ENCODE measurements around the gene IQGAP2.
"Not testable (repeated sequence)": the region's sequence is repeated elsewhere in the genome, so short reads cannot be mapped to it uniquely, and the experiment has no call there.

Gene IQGAP2

DNA sequence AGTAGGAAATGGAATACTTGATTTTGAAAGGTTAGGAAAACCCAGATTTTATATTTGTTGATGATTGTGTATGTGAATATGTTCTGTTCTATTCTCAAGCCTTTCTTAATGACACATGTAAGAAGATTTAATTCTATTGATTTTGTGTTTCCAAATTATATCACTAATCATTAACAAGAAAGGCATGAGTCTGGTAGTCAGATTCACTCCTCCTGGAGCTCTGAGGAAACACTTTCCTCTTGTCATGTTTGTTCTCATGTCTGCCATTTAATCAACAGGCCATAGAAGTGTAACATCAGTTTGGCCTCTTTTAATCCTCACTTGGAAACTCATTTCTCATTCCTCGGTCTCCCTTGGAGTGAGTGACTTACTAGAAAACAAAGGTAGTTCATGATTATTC, 272.3 kb downstream of the IQGAP2 start:
- H3K79me1 ChIP-seq (replicated peaks; ENCODE audit: low read length, poor library complexity, severe bottlenecking): no peaks in the 10 kb centered on the region
- no CpG with 5 or more reads among the region's 1 CpG for WGBS
- H2AFZ ChIP-seq (ENCODE audit: low read depth, low read length): no peak overlapping the region
- H3K18ac ChIP-seq (ENCODE audit: low read depth in 1 of 2, low read length in 2 of 2): no peak overlapping the region
- H3K27ac ChIP-seq (ENCODE audit: low read length, poor library complexity, severe bottlenecking): no peak overlapping the region
- no peaks in the 10 kb centered on the region for H3K27me3 ChIP-seq (ENCODE audit: control insufficient read depth in 1 of 2, insufficient read depth in 1 of 2, low read length in 2 of 2)
- no peak overlapping the region for H3K9ac ChIP-seq (ENCODE audit: low read length)
- H3K9me3 ChIP-seq (ENCODE audit: control insufficient read depth, low read length): no peaks in the 10 kb centered on the region
- H3K14ac ChIP-seq (ENCODE audit: low read length in 2 of 2): no peak overlapping the region
- no peaks in the 10 kb centered on the region for H3K36me3 ChIP-seq (ENCODE audit: control insufficient read depth in 1 of 2, insufficient read depth in 2 of 2, low read depth in 1 of 2, low read length in 2 of 2)
- no peak overlapping the region for H2BK15ac ChIP-seq (ENCODE audit: low read depth, poor library complexity, severe bottlenecking)
- H4K91ac ChIP-seq (ENCODE audit: low read length): no peak overlapping the region
- no peaks in the 10 kb centered on the region for H3K4me1 ChIP-seq (ENCODE audit: control insufficient read depth, insufficient read depth, low read depth, low read length)
- H3K4ac ChIP-seq (ENCODE audit: low read depth in 1 of 2, low read length in 2 of 2): no peak overlapping the region
- H2BK120ac ChIP-seq (ENCODE audit: low read depth, low read length): no peak overlapping the region
- no peak overlapping the region for H3K4me3 ChIP-seq (ENCODE audit: insufficient read depth in 1 of 2, low read depth in 1 of 2, low read length in 2 of 2)
- DNase-seq: no peak
- no peak overlapping the region for H2BK12ac ChIP-seq (ENCODE audit: low read length in 2 of 2)
- no peak overlapping the region for H3K23ac ChIP-seq (ENCODE audit: low read length in 2 of 2)
- H4K8ac ChIP-seq (ENCODE audit: low read length): no peak overlapping the region
- H3K4me2 ChIP-seq (ENCODE audit: low read length, poor library complexity, severe bottlenecking): no peak overlapping the region
- no peak overlapping the region for H2BK5ac ChIP-seq (ENCODE audit: low read depth, low read length, poor library complexity, severe bottlenecking)
- no peak overlapping the region for H2AK5ac ChIP-seq (ENCODE audit: low read length, severe bottlenecking)

DNA sequence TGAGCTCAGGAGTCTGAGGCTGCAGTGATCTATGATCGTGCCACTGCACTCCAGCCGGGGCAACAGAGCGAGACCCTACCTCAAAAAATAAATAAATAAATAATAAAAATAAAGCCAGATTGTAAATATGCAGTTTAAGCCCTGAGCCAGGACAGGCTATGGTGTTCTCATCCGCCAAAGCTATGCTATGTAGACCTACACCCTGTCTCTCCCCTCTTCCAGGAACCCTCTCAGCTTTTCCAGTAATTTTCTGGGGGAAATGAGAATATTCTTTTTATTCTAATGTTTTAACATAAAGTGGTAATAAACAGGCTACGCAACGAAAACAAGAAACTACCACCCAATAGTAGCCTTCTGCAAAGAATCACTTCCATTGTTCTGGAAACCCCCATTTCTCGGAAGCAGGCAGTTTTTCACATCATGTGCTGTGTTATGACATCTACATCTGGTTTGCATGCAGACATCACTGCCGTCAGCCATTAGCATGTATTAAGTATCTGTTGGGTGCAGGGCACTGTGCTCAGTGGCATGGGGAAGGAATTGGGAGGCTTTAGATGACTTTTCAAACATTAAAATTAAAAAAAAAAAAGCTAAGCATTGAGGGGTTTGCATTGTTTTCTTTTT, 274.9 kb downstream of the IQGAP2 start:
- H2BK120ac ChIP-seq (ENCODE audit: low read depth, low read length): no peak overlapping the region
- no peak overlapping the region for H2AK5ac ChIP-seq (ENCODE audit: low read length, severe bottlenecking)
- no peaks in the 10 kb centered on the region for H3K9me3 ChIP-seq (ENCODE audit: control insufficient read depth, low read length)
- H3K18ac ChIP-seq (ENCODE audit: low read depth in 1 of 2, low read length in 2 of 2): no peak overlapping the region
- H3K4ac ChIP-seq (ENCODE audit: low read depth in 1 of 2, low read length in 2 of 2): no peak overlapping the region
- H3K14ac ChIP-seq (ENCODE audit: low read length in 2 of 2): no peak overlapping the region
- no peak overlapping the region for H4K8ac ChIP-seq (ENCODE audit: low read length)
- H3K23ac ChIP-seq (ENCODE audit: low read length in 2 of 2): no peak overlapping the region
- no peak overlapping the region for H3K4me3 ChIP-seq (ENCODE audit: insufficient read depth in 1 of 2, low read depth in 1 of 2, low read length in 2 of 2)
- no peak overlapping the region for H2BK15ac ChIP-seq (ENCODE audit: low read depth, poor library complexity, severe bottlenecking)
- H4K91ac ChIP-seq (ENCODE audit: low read length): no peak overlapping the region
- H3K9ac ChIP-seq (ENCODE audit: low read length): no peak overlapping the region
- H3K4me1 ChIP-seq (ENCODE audit: control insufficient read depth, insufficient read depth, low read depth, low read length): no peaks in the 10 kb centered on the region
- H3K4me2 ChIP-seq (ENCODE audit: low read length, poor library complexity, severe bottlenecking): no peak overlapping the region
- no peaks in the 10 kb centered on the region for H3K79me1 ChIP-seq (replicated peaks; ENCODE audit: low read length, poor library complexity, severe bottlenecking)
- H3K27ac ChIP-seq (ENCODE audit: low read length, poor library complexity, severe bottlenecking): no peak overlapping the region
- WGBS: 88% methylated on average over 5 of the region's 8 CpGs
- no peaks in the 10 kb centered on the region for H3K27me3 ChIP-seq (ENCODE audit: control insufficient read depth in 1 of 2, insufficient read depth in 1 of 2, low read length in 2 of 2)
- no peak overlapping the region for H2BK5ac ChIP-seq (ENCODE audit: low read depth, low read length, poor library complexity, severe bottlenecking)
- peak overlapping the region in 1 of 2 experiments; percentile 28 for H2BK12ac ChIP-seq (ENCODE audit: low read length in 2 of 2)
- DNase-seq: no peak
- no peak overlapping the region for H2AFZ ChIP-seq (ENCODE audit: low read depth, low read length)
- H3K36me3 ChIP-seq (ENCODE audit: control insufficient read depth in 1 of 2, insufficient read depth in 2 of 2, low read depth in 1 of 2, low read length in 2 of 2): no peaks in the 10 kb centered on the region

DNA sequence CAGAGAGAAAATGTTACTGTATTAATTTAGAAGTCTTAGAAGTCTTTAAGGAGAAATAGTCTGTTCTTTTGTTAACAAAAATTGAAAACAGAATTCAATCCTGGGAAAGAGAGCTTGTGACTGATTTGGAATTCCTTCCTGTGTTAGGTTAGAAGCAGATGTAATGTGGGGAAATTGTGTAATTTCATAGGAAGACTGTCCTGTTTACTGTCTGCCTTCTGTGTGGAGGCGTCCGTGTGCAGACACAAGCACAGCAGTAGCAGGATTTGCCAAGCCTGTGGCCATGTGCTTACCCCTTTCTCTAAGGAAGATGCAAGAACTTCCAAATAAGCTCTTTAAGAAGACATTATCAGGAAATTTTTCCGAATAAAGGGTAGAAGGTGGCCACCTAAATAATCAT, 276.1 kb downstream of the IQGAP2 start:
- Histone ChIP-seq H4K8ac (ENCODE audit: low read length) (no peak overlapping the region), H2BK15ac (ENCODE audit: low read depth, poor library complexity, severe bottlenecking) (no peak overlapping the region), H2BK5ac (ENCODE audit: low read depth, low read length, poor library complexity, severe bottlenecking) (no peak overlapping the region), H3K79me1 (replicated peaks; ENCODE audit: low read length, poor library complexity, severe bottlenecking) (no peaks in the 10 kb centered on the region), H3K4me2 (ENCODE audit: low read length, poor library complexity, severe bottlenecking) (no peak overlapping the region), H4K91ac (ENCODE audit: low read length) (no peak overlapping the region), H3K4me3 (ENCODE audit: insufficient read depth in 1 of 2, low read depth in 1 of 2, low read length in 2 of 2) (no peak overlapping the region), H3K23ac (ENCODE audit: low read length in 2 of 2) (no peak overlapping the region), H3K14ac (ENCODE audit: low read length in 2 of 2) (no peak overlapping the region), H3K36me3 (ENCODE audit: control insufficient read depth in 1 of 2, insufficient read depth in 2 of 2, low read depth in 1 of 2, low read length in 2 of 2) (no peaks in the 10 kb centered on the region), H2BK120ac (ENCODE audit: low read depth, low read length) (no peak overlapping the region), H3K9ac (ENCODE audit: low read length) (no peak overlapping the region), H2AFZ (ENCODE audit: low read depth, low read length) (no peak overlapping the region), H3K18ac (ENCODE audit: low read depth in 1 of 2, low read length in 2 of 2) (no peak overlapping the region), H3K4ac (ENCODE audit: low read depth in 1 of 2, low read length in 2 of 2) (no peak overlapping the region), H2AK5ac (ENCODE audit: low read length, severe bottlenecking) (no peak overlapping the region), H3K27me3 (ENCODE audit: control insufficient read depth in 1 of 2, insufficient read depth in 1 of 2, low read length in 2 of 2) (no peaks in the 10 kb centered on the region), H2BK12ac (ENCODE audit: low read length in 2 of 2) (no peak overlapping the region), H3K27ac (ENCODE audit: low read length, poor library complexity, severe bottlenecking) (no peak overlapping the region), H3K4me1 (ENCODE audit: control insufficient read depth, insufficient read depth, low read depth, low read length) (no peaks in the 10 kb centered on the region), H3K9me3 (ENCODE audit: control insufficient read depth, low read length) (no peaks in the 10 kb centered on the region)
- 44% methylated on average over 3 of the region's 3 CpGs for WGBS
- DNase-seq: peak; percentile 79

- not testable (repeated sequence) for H2BK15ac ChIP-seq (ENCODE audit: low read depth, poor library complexity, severe bottlenecking); H3K27ac ChIP-seq (ENCODE audit: low read length, poor library complexity, severe bottlenecking); H3K14ac ChIP-seq (ENCODE audit: low read length in 2 of 2); H2BK12ac ChIP-seq (ENCODE audit: low read length in 2 of 2); H3K79me1 ChIP-seq (replicated peaks; ENCODE audit: low read length, poor library complexity, severe bottlenecking); H3K4me3 ChIP-seq (ENCODE audit: insufficient read depth in 1 of 2, low read depth in 1 of 2, low read length in 2 of 2); H4K91ac ChIP-seq (ENCODE audit: low read length); H3K23ac ChIP-seq (ENCODE audit: low read length in 2 of 2); H3K9me3 ChIP-seq (ENCODE audit: control insufficient read depth, low read length); H3K9ac ChIP-seq (ENCODE audit: low read length); H2AFZ ChIP-seq (ENCODE audit: low read depth, low read length); H3K4me1 ChIP-seq (ENCODE audit: control insufficient read depth, insufficient read depth, low read depth, low read length); DNase-seq; H2BK120ac ChIP-seq (ENCODE audit: low read depth, low read length); H3K4ac ChIP-seq (ENCODE audit: low read depth in 1 of 2, low read length in 2 of 2); H3K36me3 ChIP-seq (ENCODE audit: control insufficient read depth in 1 of 2, insufficient read depth in 2 of 2, low read depth in 1 of 2, low read length in 2 of 2); H2AK5ac ChIP-seq (ENCODE audit: low read length, severe bottlenecking); H3K4me2 ChIP-seq (ENCODE audit: low read length, poor library complexity, severe bottlenecking); H2BK5ac ChIP-seq (ENCODE audit: low read depth, low read length, poor library complexity, severe bottlenecking); H3K18ac ChIP-seq (ENCODE audit: low read depth in 1 of 2, low read length in 2 of 2); H4K8ac ChIP-seq (ENCODE audit: low read length); H3K27me3 ChIP-seq (ENCODE audit: control insufficient read depth in 1 of 2, insufficient read depth in 1 of 2, low read length in 2 of 2)
- 90% methylated on average over 3 of the region's 4 CpGs for WGBS
Observed at GRCh38 chr5:76680826-76681225, 277.7 kb downstream of the IQGAP2 start.
